ENCODE measurements around the gene TRIM9. TPM values are rescaled to one million over a fixed set of nuclear protein-coding genes. Genes with fewer than 3 reads are reported as not detected.

The TRIM9 gene
- total RNA-seq, 1 experiment from 2014 or later: 2.6 TPM

DNA sequence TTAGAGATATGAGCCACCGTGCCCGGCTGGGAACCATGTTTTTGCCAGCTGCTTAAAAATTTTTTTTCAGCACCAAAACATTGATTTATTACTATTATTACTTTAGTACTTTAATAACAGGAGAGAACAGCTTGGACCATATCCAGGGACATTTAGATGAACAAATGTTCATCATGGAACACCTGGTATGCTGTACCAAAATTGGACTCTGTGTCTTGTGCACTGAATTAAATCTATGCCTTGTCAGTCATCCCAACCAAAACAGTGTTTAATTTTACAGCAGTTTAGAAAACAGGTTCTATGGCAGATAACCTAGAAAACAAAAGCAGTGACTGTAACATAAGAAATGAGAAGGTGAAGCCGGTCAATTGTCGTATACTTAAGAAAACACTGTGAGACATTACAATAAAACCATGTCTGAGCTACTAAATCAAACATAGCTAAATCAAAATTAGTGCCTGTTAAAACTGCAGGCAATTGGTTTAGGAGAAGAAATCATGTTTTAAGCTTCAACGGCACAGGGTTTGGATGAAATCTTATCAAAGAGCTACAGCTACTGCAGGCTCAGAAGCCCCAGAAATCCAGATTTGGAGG, 92.4 kb downstream of the TRIM9 start:
- no peak for ATAC-seq
- no peak for TF ChIP-seq EZH2 (IDR thresholded peaks at IDR 0.05; ENCODE audit: low read length, unreplicated experiment)
- TF ChIP-seq EZH2phosphoT487 (IDR thresholded peaks at IDR 0.05; ENCODE audit: borderline replicate concordance, low read length): no peak
- TF ChIP-seq, protein P1, sequence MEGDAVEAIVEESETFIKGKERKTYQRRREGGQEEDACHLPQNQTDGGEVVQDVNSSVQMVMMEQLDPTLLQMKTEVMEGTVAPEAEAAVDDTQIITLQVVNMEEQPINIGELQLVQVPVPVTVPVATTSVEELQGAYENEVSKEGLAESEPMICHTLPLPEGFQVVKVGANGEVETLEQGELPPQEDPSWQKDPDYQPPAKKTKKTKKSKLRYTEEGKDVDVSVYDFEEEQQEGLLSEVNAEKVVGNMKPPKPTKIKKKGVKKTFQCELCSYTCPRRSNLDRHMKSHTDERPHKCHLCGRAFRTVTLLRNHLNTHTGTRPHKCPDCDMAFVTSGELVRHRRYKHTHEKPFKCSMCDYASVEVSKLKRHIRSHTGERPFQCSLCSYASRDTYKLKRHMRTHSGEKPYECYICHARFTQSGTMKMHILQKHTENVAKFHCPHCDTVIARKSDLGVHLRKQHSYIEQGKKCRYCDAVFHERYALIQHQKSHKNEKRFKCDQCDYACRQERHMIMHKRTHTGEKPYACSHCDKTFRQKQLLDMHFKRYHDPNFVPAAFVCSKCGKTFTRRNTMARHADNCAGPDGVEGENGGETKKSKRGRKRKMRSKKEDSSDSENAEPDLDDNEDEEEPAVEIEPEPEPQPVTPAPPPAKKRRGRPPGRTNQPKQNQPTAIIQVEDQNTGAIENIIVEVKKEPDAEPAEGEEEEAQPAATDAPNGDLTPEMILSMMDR (conservative IDR thresholded peaks at IDR 0.05; ENCODE audit: low read depth, low read length): no peak
- Histone ChIP-seq H3K79me2 (ENCODE audit: low read length) (no peaks in the 10 kb centered on the region), H3K27ac (ENCODE audit: low read length) (no peak overlapping the region), H2AFZ (ENCODE audit: low read length) (no peak overlapping the region), H3K27me3 (ENCODE audit: low read length) (no peaks in the 10 kb centered on the region), H3K4me1 (ENCODE audit: insufficient read depth, low read length) (peaks cover 40% of the 10 kb centered on the region), H3F3A (ENCODE audit: low read length, unreplicated experiment) (peaks cover 6% of the 10 kb centered on the region), H3K9ac (ENCODE audit: low read length) (no peak overlapping the region), H3K9me2 (replicated peaks; ENCODE audit: low read length) (no peaks in the 10 kb centered on the region), H3K4me2 (ENCODE audit: low read length) (no peak overlapping the region), H3K36me3 (ENCODE audit: low read depth, low read length) (no peaks in the 10 kb centered on the region), H3K4me3 (ENCODE audit: low read length) (no peak overlapping the region), H4K20me1 (ENCODE audit: low read length) (no peaks in the 10 kb centered on the region), H3K9me3 (ENCODE audit: low read length) (no peaks in the 10 kb centered on the region)
- ChIA-PET CTCF (no interaction called here), POLR2A (ENCODE audit: unreplicated experiment) (interaction anchor here (0.6 to 0.7 kb wide), 3 partner anchors 10 to 93 kb away, joined by 3 to 6 read pairs (median 3); no protein-coding TSS in a partner anchor)
- no peak for DNase-seq
- intact Hi-C loops (cut with micrococcal nuclease): no loop called here
- BruUV-seq (replicated peaks): no TSS peak

DNA sequence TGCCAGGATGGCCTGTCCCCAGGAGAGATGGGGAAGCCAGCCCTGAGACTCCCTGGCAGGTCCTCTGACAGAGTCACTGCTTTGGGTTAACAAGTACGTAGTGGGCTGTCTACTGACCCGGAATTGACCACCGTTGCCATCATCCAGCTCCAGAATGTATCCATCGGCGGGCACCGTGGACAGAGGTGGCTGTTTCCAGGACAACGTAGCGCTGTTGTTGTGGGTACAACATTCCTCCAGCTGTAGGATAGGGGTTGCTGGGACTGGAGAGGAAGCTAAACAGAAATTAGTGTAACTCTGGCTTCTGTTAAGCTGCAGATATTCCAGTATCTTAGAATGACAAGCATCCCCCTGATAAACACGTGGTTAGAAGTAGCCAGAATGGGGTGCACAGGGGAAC, 94.3 kb downstream of the TRIM9 start:
- Histone ChIP-seq H3K4me3 (ENCODE audit: low read length) (no peak overlapping the region), H2AFZ (ENCODE audit: low read length) (no peak overlapping the region), H3K9me2 (replicated peaks; ENCODE audit: low read length) (no peaks in the 10 kb centered on the region), H3K9me3 (ENCODE audit: low read length) (no peaks in the 10 kb centered on the region), H3F3A (ENCODE audit: low read length, unreplicated experiment) (no peaks in the 10 kb centered on the region), H3K36me3 (ENCODE audit: low read depth, low read length) (no peaks in the 10 kb centered on the region), H3K27me3 (ENCODE audit: low read length) (no peaks in the 10 kb centered on the region), H3K4me1 (ENCODE audit: insufficient read depth, low read length) (peaks cover 21% of the 10 kb centered on the region), H3K4me2 (ENCODE audit: low read length) (no peak overlapping the region), H3K79me2 (ENCODE audit: low read length) (no peaks in the 10 kb centered on the region), H3K27ac (ENCODE audit: low read length) (no peak overlapping the region), H4K20me1 (ENCODE audit: low read length) (no peaks in the 10 kb centered on the region), H3K9ac (ENCODE audit: low read length) (no peak overlapping the region)
- DNase-seq: no peak
- intact Hi-C loops (cut with micrococcal nuclease): no loop called here
- TF ChIP-seq, protein P1 (conservative IDR thresholded peaks at IDR 0.05; ENCODE audit: low read depth, low read length): no peak
- TF ChIP-seq EZH2phosphoT487 (IDR thresholded peaks at IDR 0.05; ENCODE audit: borderline replicate concordance, low read length): no peak
- no peak for TF ChIP-seq EZH2 (IDR thresholded peaks at IDR 0.05; ENCODE audit: low read length, unreplicated experiment)
- POLR2A ChIA-PET (ENCODE audit: unreplicated experiment): no interaction called here
- no peak for ATAC-seq
- CTCF ChIA-PET: interaction anchor here (0.6 to 1.6 kb wide), 2 partner anchors 88 to 157 kb away, joined by 4 to 6 read pairs; no protein-coding TSS in a partner anchor
- no TSS peak for BruUV-seq (replicated peaks)

DNA sequence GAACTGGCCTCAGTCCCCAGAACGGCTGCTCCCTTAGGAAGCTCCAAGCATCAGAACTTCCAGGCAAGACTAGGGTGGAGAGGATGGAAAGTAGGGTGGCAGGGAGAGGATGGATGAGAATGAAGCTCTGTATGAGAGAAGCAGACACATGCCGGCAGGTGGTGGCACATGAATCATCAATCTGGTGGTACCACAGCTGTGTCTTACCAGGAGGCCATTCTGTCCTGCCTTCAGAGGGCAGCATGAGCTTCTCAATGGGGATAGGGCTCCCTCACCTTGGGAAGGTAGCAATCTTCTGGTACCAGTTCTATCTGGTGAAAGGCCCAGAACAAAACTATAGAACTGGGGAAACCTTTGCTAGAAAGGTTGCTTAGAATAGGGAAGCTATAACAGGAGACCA, 95.2 kb downstream of the TRIM9 start:
- Histone ChIP-seq H3K4me1 (ENCODE audit: insufficient read depth, low read length) (peaks cover 13% of the 10 kb centered on the region), H3K36me3 (ENCODE audit: low read depth, low read length) (no peaks in the 10 kb centered on the region), H3K27me3 (ENCODE audit: low read length) (no peaks in the 10 kb centered on the region), H3K4me3 (ENCODE audit: low read length) (no peak overlapping the region), H3K79me2 (ENCODE audit: low read length) (no peaks in the 10 kb centered on the region), H3K9me2 (replicated peaks; ENCODE audit: low read length) (no peaks in the 10 kb centered on the region), H2AFZ (ENCODE audit: low read length) (no peak overlapping the region), H3F3A (ENCODE audit: low read length, unreplicated experiment) (no peaks in the 10 kb centered on the region), H3K4me2 (ENCODE audit: low read length) (no peak overlapping the region), H3K9ac (ENCODE audit: low read length) (no peak overlapping the region), H3K27ac (ENCODE audit: low read length) (no peak overlapping the region), H4K20me1 (ENCODE audit: low read length) (no peaks in the 10 kb centered on the region), H3K9me3 (ENCODE audit: low read length) (no peaks in the 10 kb centered on the region)
- DNase-seq (peak; percentile 33), ATAC-seq (peak; percentile 65)
- intact Hi-C loops (cut with micrococcal nuclease): no loop called here
- ChIA-PET CTCF (interaction anchor here (0.5 to 1.6 kb wide), 4 partner anchors 55 to 217 kb away, joined by 3 to 4 read pairs (median 4); partner anchors contain the start of gene TRIM9), POLR2A (ENCODE audit: unreplicated experiment) (no interaction called here)
- TF ChIP-seq EZH2 (IDR thresholded peaks at IDR 0.05; ENCODE audit: low read length, unreplicated experiment): no peak
- TF ChIP-seq, protein P1 (conservative IDR thresholded peaks at IDR 0.05; ENCODE audit: low read depth, low read length): peak; percentile 46; the same call in 1 of the 2 replicates
- no TSS peak for BruUV-seq (replicated peaks)
